GM13977 (cell line): ENCODE results near the gene WWOX.

Experiments used
- DNase-seq: peaks from one replicate; pipeline ENCODE4 v3.0.0; 2012; ENCODE audit warnings: low spot score
- in situ Hi-C: fragments of 300-500 bp; cut with MboI; formaldehyde crosslinking; loops from one replicate; pipeline ENCODE4 v1.12.0; 2022; ENCODE audit warnings: low sequenced_read_pairs, low pct_unique_long_range_greater_than_20kb, mixed read lengths, inconsistent platforms; ENCODE audit not compliant: unreplicated experiment
- TF ChIP-seq, protein P1 (sequence below): IDR thresholded peaks from 2 replicates; pipeline ENCODE4 v1.5.1; 2012; ENCODE audit warnings: mild to moderate bottlenecking, control low read depth; ENCODE audit not compliant: insufficient read depth; ENCODE audit errors: extremely low read depth, missing control alignments

WWOX gene

DNA sequence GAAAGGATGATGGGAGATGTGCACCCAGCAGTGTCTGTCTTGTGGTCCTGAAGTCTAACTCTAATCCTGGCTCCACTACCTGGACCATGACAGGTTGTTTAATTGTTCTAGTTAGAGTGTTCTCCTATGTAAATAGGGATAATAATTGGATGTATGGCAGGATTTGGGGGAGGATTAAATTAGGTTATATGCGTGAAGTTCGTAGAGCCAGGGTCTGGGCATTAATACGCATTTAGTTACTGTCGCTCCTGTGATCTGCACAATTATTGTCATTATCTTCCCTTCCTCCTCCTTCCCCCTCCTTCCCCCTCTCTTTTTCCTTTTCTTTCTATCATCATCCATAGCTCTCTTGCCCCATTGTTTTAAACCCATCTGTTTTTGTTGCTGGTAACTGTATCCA lies 210.3 kb downstream of the WWOX start:
- in situ Hi-C loops = no loop called here
- TF ChIP-seq, protein P1, sequence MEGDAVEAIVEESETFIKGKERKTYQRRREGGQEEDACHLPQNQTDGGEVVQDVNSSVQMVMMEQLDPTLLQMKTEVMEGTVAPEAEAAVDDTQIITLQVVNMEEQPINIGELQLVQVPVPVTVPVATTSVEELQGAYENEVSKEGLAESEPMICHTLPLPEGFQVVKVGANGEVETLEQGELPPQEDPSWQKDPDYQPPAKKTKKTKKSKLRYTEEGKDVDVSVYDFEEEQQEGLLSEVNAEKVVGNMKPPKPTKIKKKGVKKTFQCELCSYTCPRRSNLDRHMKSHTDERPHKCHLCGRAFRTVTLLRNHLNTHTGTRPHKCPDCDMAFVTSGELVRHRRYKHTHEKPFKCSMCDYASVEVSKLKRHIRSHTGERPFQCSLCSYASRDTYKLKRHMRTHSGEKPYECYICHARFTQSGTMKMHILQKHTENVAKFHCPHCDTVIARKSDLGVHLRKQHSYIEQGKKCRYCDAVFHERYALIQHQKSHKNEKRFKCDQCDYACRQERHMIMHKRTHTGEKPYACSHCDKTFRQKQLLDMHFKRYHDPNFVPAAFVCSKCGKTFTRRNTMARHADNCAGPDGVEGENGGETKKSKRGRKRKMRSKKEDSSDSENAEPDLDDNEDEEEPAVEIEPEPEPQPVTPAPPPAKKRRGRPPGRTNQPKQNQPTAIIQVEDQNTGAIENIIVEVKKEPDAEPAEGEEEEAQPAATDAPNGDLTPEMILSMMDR = no peak
- DNase-seq = no peak

DNA sequence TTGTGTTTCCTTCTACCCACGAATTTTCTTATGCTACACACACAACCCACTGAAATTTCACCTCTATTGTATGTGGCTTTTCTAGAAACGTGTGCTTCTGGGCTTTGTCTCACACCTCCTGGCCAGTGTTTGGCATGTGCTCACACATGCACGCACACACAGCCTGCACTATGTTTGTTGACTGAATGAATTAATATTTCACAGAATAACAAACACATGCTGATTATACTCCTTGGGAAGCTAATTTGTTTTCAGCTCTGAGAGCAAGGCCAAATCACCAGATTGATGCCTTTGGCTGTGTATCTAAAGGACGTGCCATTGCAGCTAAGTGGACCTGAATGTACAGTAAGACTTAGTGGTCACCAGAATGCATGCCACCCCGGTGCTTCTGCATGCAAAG lies 210.7 kb downstream of the WWOX start:
- in situ Hi-C loops = no loop called here
- no peak for DNase-seq
- TF ChIP-seq, protein P1 = no peak

DNA sequence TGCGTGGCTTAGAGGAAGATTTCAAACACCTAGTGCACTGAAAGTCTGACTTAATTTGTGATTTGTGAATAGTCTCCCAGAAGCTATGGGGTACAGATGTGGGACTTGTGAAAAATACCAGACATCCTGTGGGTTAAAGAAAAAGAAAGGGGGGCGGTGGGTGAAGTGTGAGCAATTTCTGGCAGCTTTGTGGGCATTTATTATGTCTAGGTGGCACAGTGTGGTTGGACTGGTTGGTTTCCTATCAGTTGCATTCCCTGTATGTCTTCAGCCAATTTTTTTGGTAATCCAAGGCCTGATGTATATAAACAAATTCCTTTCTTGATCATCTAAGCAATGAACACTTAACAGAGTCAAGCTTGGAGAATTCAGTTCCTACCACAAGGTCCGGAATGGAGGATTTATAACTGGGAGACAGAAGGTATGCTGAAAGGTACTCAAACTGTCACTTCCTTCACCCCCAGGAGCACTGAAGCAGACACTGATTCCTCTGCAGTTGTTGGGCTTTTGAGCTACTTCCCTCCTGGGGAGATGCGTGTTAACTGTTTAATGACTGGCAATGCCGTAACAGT lies 211.6 kb downstream of the WWOX start:
- TF ChIP-seq, protein P1 = no peak
- in situ Hi-C loops = no loop called here
- DNase-seq = no peak

DNA sequence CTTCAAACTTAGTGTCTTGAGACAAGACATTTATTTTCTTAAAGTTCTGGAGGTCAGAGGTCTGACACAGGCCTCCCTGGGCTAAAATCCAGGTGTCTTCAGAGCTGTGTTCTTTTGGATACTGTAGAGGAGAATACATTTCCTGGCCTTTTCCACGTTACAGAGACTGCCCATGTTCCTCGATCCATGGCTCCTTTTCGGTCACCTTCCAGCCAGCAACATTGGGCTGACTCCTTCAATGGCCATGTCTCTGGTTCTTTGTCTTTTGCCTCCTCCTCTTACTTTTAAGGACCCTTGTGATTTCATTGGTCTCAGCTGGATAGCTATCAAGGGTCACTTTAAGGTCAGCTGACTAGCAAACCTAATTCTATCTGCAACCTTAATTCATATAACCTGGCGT lies 212.4 kb downstream of the WWOX start:
- no peak for DNase-seq
- TF ChIP-seq, protein P1 = no peak
- in situ Hi-C loops = no loop called here

DNA sequence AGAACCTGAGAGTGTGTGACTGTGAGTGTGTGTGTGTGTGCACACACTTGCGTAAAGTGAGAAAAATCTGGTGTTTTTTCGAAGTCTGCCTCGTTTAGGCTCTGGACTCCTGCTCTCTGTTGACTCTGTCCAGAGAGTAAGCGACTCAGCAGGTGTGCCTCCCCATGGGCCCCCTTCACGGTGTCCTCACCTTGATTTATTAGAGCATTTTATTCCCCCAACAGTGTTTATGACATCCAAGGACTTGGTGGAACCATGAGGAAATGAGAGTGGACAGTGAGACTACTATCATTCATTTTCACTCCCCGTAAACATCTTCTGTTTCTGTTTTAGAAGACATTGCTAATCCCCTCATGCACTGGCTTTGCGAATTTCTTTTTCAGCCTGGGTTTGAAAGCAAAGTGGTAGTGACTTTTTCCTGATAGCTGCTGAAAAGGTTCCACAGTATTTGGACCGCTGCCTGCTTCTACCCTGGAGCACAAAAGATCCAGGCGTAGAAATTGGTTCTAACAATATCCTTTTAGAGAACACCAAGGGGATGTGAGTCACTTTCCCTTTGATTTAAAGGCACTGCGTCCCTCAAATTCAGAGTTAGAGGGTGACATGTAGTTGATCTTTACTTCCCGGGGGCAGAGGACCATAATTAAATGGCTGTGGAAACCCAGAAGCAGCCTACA lies 218.2 kb downstream of the WWOX start:
- in situ Hi-C loops = no loop called here
- no peak for DNase-seq
- TF ChIP-seq, protein P1 = no peak

DNA sequence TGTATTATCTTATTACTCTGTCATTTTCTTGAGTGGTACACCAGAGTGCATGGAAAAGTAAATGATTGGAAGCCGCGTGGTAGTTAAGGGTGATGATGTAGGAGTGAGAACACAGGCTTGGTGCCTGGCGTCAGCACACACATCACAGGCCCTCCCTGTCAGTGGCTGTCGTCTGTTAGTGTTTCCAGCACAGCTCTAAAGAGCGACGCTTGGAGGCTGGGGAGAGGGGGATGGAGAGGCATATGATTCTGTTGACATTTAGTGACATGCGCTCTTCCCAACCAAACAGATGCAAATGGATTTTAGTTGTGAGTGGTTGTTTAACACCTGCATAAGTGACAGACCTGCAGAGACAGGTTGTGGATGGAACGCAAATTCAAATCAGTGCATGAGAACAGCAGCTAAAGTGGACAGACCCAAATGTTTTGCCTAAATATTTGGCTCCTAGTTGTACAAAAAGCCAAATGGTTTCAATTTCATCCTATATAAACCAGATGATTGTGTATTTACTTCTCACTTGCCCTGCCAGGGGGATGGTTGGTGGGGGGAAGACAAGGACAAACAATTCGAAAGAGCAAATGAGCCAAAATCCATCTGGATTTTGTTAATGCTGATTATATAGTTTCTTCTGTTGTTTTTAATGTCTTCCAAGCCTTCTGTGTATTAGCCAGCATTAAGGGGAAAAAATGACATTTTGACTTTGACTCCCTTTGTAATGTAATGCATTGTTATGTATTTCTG lies 222.3 kb downstream of the WWOX start:
- in situ Hi-C loops = no loop called here
- no peak for DNase-seq
- TF ChIP-seq, protein P1 = no peak
